ENCODE measurements around the gene HUNK.

Gene HUNK

DNA sequence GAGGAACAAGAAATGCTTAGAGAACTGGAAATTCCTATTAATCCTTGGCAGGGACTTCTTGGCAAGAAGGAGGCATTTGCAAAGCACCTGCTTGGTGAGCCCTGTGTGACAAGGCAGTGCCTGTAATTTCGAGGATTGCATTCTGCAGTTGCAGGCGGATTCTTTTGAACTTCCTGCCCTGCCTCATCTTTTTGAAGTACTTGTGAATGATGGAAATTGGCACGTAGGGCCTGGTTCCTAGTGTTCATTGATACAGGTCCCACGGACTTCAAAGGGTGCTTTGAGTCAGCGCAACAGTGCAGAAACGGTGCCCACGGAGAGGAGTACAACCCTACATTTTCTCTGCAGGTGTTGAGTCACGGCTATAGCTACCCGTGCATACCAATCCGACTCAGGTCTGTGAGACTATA, 6.4 kb downstream of the HUNK start:
- Mint-ChIP-seq H3K9me3 (peaks cover 4% of the 10 kb centered on the region), H3K36me3 (no peaks in the 10 kb centered on the region), H3K27ac (no peak overlapping the region), H3K4me1 (peaks cover 6% of the 10 kb centered on the region), H3K27me3 (peaks cover 63% of the 10 kb centered on the region), H3K4me3 (no peak overlapping the region)
- no peak for ATAC-seq

DNA sequence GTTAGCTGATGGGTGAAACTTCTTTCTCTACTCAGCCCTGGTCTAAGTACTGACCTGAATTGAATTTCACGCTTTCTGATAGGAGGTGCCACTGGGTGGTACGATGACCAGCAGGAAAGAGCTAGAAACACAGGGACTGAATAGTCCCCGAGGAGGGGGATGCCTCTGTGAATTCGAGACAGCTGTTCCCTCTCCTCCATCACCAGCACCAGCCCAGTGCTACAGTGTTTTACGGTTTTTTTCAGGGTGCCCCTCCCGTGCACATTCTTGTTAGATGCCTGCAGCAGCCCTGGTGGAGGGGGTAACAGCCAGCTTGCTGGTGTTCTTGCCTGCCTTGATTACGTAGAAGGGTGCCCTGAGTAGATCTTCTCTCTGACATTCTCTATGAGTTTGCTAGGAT, 7.1 kb downstream of the HUNK start:
- no peak overlapping the region for H3K4me3 Mint-ChIP-seq
- peaks cover 56% of the 10 kb centered on the region for H3K27me3 Mint-ChIP-seq
- H3K27ac Mint-ChIP-seq: no peak overlapping the region
- H3K4me1 Mint-ChIP-seq: no peaks in the 10 kb centered on the region
- no peak for ATAC-seq
- peaks cover 4% of the 10 kb centered on the region for H3K9me3 Mint-ChIP-seq
- no peaks in the 10 kb centered on the region for H3K36me3 Mint-ChIP-seq

DNA sequence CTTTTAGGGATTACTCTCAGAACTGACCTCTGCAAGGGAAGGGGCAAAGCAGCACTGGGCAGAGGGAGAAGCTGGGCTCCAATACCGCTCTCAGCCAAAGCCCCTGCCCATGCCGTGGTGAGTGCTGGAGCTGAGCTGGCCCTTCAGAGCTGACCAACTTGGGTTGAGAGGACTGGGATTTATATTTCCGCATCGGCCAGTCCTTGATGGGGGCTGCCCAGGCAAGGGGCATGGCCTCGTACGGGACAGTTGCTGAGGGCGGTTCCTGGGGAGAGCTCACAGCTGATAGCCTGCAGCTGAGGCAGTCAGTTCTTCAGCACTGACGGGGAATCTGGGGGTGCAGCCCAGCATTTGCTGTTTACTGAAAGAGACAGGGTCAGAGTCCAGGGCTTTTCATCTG, 8.0 kb downstream of the HUNK start:
- peak; percentile 17 for ATAC-seq
- peaks cover 52% of the 10 kb centered on the region for H3K27me3 Mint-ChIP-seq
- peaks cover 4% of the 10 kb centered on the region for H3K9me3 Mint-ChIP-seq
- H3K4me3 Mint-ChIP-seq: no peak overlapping the region
- no peaks in the 10 kb centered on the region for H3K36me3 Mint-ChIP-seq
- no peak overlapping the region for H3K27ac Mint-ChIP-seq
- no peaks in the 10 kb centered on the region for H3K4me1 Mint-ChIP-seq

DNA sequence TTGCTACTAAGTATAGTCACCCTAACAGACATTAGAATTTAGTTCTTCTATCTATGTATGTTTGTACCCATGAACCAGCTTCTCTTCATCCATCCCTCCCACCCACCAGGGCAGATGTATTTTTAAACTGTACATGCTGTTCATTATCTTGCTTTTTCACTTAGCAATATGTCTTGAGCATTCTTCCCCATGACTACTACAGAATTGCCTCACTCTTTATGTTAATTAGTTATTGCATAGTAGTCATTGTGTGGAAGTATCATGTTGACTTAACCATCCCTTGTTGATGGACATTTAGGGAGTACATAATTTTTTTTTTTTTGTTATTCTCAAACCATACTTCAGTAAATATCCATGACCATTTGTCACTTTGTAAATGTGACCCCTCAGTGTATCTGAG, 9.9 kb downstream of the HUNK start:
- no peak overlapping the region for H3K4me3 Mint-ChIP-seq
- peaks cover 4% of the 10 kb centered on the region for H3K9me3 Mint-ChIP-seq
- H3K36me3 Mint-ChIP-seq: no peaks in the 10 kb centered on the region
- H3K4me1 Mint-ChIP-seq: no peaks in the 10 kb centered on the region
- no peak for ATAC-seq
- H3K27ac Mint-ChIP-seq: no peak overlapping the region
- H3K27me3 Mint-ChIP-seq: peaks cover 46% of the 10 kb centered on the region

DNA sequence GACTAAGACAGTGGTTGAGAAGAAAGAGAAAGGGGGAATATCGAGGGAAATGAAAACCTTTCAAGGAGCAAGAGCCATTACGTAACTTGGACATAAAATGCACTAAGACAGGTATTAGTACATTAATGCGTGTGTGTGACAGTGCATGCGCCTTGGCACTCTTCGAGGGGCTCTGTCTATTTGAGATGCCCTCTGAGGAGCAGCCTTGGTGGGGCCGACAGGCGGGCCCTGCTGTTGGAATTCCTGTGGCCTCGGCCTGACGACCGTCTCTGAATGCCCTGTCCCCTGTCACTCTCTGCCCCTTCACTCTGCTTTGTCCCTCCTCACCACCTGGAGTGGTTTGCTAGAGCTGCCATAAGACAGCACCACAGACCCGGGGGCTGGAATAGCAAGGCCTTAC, 12.3 kb downstream of the HUNK start:
- Mint-ChIP-seq H3K4me3 (no peak overlapping the region), H3K9me3 (peaks cover 4% of the 10 kb centered on the region), H3K4me1 (no peaks in the 10 kb centered on the region), H3K36me3 (no peaks in the 10 kb centered on the region), H3K27me3 (peaks cover 46% of the 10 kb centered on the region), H3K27ac (no peak overlapping the region)
- no peak for ATAC-seq

DNA sequence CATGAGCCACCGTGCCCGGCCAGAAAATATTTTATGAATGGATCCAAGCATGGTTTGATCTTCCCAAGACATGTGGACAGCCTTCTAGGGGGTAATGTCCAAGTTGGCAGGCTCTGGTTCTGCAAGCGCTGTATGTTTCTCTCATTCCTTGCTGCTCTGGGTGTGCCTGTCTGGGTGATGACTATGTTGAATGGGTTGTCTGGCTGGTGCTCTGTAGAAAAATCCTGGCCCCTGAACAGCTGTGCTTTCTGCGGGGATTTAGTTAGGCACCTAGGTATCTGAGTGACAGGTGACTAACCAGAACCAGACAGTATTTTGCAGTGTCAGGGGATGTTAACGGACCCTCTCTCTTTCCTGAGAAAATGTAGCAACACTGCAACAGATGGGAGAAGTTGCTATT, 14.1 kb downstream of the HUNK start:
- peaks cover 28% of the 10 kb centered on the region for H3K27me3 Mint-ChIP-seq
- H3K9me3 Mint-ChIP-seq: peaks cover 4% of the 10 kb centered on the region
- no peak overlapping the region for H3K27ac Mint-ChIP-seq
- ATAC-seq: no peak
- H3K4me1 Mint-ChIP-seq: no peaks in the 10 kb centered on the region
- no peak overlapping the region for H3K4me3 Mint-ChIP-seq
- no peaks in the 10 kb centered on the region for H3K36me3 Mint-ChIP-seq

DNA sequence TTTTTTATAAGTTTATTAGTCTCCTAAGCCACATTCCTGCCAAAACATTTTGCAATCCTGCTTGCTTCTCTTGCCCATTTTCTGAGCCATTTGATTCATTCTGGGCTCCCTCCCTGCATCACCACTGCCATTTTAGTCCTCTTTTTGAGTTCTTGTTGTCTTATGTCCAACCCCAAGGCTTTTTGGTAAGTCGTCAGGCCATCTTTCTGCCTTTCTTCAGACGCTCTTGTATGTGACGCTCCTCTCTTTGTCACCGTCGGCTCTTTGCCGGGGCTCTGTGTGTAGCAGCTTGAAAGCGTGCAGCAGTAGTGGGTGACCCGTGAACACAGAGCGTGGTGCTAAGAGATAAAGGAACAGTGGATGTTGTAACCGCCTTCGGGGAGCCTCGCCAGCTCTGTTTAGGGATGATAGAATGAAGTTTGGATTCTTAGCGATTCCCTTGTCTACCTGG, 14.6 kb downstream of the HUNK start:
- no peaks in the 10 kb centered on the region for H3K36me3 Mint-ChIP-seq
- peaks cover 4% of the 10 kb centered on the region for H3K9me3 Mint-ChIP-seq
- H3K4me3 Mint-ChIP-seq: no peak overlapping the region
- no peak for ATAC-seq
- H3K27me3 Mint-ChIP-seq: peaks cover 28% of the 10 kb centered on the region
- H3K4me1 Mint-ChIP-seq: no peaks in the 10 kb centered on the region
- no peak overlapping the region for H3K27ac Mint-ChIP-seq

DNA sequence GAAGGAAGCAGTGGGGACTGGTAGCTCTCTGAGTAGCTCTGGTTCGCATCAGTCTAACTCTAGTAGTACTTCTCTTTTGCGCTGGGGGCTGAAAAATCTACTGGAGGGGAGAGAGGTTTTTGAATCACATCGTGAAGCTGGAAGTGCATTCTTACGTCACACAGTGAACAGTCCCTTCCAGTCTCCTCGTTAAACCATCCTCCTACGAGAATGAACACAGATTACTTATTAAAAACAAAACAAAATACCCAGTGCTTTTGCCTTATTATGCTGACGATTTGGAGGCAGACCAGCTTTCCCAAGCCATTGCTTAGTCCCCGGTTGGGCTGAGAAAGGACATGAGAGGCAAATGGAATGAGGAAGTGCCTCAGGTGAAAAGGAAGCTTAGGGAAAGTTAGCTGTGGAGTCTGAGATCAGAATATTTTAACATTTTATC, 16.1 kb downstream of the HUNK start:
- no peaks in the 10 kb centered on the region for H3K4me1 Mint-ChIP-seq
- no peak overlapping the region for H3K27ac Mint-ChIP-seq
- no peak for ATAC-seq
- no peaks in the 10 kb centered on the region for H3K9me3 Mint-ChIP-seq
- peaks cover 42% of the 10 kb centered on the region for H3K27me3 Mint-ChIP-seq
- no peak overlapping the region for H3K4me3 Mint-ChIP-seq
- H3K36me3 Mint-ChIP-seq: no peaks in the 10 kb centered on the region

DNA sequence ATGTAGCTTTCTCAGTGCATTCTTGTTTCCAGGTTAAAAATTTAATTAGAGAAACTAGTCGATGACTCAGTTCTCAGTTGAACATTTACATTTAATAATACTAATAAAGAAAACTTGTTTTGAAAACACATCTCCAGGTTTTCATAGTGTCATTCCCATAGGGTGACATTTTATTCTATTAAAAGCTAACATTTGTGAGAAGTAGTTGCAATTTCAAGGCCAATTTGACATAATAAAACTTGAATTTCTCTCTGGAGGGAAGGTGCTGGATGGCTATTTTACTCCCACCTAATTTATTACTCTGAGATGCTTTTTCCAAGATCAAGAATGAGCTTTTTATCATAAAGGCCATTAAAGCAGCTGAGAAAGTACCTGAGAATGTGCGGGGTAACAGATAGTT, 16.6 kb downstream of the HUNK start:
- Mint-ChIP-seq H3K4me1 (no peaks in the 10 kb centered on the region), H3K27ac (no peak overlapping the region), H3K27me3 (peaks cover 42% of the 10 kb centered on the region), H3K4me3 (no peak overlapping the region), H3K36me3 (no peaks in the 10 kb centered on the region), H3K9me3 (no peaks in the 10 kb centered on the region)
- no peak for ATAC-seq

DNA sequence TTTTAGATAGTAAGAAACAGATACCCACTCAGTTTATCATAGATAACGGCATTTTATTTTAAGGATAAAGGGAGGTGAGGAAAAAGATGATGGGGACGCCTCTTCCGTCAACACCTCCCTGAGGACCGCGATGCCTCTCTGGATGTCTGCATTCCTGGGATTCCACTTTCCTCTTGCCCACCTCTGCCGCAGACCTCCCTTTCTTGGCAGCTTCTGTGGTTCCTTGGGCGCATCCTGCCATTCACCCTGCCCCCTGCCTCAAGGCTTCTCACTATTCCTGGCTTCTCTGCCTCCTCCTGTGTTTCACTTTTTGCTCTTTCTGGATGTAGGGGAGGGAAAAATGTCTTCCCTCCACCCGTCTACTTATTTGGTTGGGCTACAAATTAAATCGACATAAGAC, 19.9 kb downstream of the HUNK start:
- no peak for ATAC-seq
- Mint-ChIP-seq H3K36me3 (no peaks in the 10 kb centered on the region), H3K4me3 (no peak overlapping the region), H3K27ac (no peak overlapping the region), H3K9me3 (no peaks in the 10 kb centered on the region), H3K4me1 (no peaks in the 10 kb centered on the region), H3K27me3 (peaks cover 31% of the 10 kb centered on the region)

DNA sequence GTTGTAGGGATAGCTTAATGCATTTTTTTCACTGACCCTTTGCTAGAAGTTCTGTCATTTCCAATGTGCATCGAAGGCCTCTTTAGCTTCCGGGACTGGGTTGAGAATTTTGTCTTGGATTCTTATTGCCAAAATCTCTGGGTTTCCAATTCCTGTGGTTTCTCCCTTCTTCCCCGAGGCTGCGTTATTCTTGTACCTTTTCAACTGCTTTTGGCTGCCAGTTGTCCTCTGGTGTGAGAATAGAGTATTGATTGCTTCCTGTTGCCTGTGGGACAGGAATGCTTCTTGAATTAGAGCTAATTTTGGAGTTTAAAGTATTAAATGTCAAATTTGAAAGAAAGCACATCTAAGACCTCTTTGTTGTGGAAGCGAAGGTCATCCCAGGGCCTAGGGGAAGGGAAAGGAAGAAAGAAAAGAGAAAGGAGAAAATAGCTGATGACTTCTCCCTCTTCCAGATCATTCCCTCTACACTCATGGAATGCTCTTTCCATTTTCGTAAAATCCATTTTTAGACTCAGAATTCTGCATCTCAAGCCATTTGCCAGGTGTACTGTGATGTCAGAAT, 21.1 kb downstream of the HUNK start:
- Mint-ChIP-seq H3K27me3 (peaks cover 18% of the 10 kb centered on the region), H3K9me3 (no peaks in the 10 kb centered on the region), H3K4me3 (no peak overlapping the region), H3K27ac (no peak overlapping the region), H3K4me1 (no peaks in the 10 kb centered on the region), H3K36me3 (no peaks in the 10 kb centered on the region)
- no peak for ATAC-seq

DNA sequence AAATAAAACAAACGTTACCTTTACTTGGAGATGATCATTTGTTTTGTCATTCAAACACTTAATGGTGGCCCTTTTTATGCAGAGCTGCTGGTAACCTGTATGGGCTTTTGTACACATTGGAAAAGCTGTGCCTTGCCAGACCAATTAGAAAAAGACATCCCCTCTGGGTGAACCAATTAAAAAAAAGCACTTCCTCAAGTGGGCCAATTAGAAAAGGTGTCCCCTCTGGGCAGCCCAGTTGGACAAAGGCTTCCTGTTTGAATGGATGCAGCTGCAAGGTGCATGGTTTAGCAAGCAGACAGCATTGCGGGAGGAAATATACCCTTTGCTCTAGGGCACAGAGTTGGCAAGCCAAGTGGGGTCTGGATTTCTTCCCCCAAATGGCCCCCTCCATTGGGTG, 21.6 kb downstream of the HUNK start:
- H3K4me1 Mint-ChIP-seq: no peaks in the 10 kb centered on the region
- peaks cover 18% of the 10 kb centered on the region for H3K27me3 Mint-ChIP-seq
- no peak overlapping the region for H3K4me3 Mint-ChIP-seq
- H3K27ac Mint-ChIP-seq: no peak overlapping the region
- no peaks in the 10 kb centered on the region for H3K36me3 Mint-ChIP-seq
- no peaks in the 10 kb centered on the region for H3K9me3 Mint-ChIP-seq
- ATAC-seq: no peak

DNA sequence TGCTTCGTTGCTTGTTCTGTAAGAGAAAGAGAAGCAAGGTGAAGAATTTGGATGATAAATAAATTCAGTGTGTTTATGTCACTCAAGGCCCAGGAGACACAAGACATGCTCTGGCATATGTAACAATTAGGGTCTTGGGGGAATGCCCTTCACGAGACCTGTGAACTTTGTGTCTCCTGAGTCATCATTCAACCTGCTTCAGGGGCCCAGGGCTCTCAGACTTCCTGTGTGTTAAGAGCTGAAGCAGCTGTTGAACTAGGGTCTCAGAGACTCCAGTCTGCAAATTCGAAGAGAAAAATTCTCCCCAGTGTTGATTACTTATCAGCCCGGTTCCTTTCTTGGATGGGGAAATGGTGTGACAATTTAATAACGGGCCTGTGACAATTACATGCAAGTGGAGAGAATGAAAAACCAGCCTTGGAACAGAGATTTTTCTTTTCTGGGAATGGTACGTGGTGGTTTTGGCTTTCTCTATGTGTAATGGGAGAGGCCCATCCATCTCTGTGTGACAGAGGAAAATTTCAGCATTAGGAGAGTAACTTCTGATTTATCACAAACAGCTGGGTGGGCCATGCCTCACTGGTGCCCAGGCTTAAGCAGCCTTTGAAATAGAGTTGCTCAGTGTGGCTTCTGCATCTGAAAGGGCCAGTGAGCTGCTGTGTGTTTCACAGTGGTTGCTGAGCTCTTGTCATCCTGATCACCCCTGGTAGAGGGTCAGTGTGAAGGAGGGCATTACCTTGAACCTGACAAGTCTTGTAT, 22.4 kb downstream of the HUNK start:
- no peak overlapping the region for H3K4me3 Mint-ChIP-seq
- H3K36me3 Mint-ChIP-seq: no peaks in the 10 kb centered on the region
- no peak overlapping the region for H3K27ac Mint-ChIP-seq
- peaks cover 26% of the 10 kb centered on the region for H3K27me3 Mint-ChIP-seq
- no peaks in the 10 kb centered on the region for H3K9me3 Mint-ChIP-seq
- H3K4me1 Mint-ChIP-seq: no peaks in the 10 kb centered on the region
- ATAC-seq: no peak

DNA sequence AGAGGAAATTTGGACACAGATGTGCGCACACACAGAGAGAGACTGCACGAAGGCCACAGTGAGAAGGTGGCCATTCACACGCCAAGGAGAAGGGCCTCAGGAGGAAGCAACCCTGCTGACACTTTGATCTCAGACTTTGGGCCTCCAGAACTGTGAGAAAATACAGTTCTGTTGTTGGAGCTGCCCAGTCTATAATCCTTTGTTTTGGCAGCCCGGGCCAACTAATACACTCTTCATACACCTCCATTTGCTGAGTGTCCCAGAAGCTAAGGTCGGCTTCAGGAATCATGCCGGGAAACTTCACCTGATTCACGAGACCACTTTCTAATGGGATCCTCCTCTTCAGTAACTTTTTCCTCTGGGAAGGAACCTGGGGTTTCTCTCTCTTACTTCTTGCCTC, 23.2 kb downstream of the HUNK start:
- Mint-ChIP-seq H3K36me3 (no peaks in the 10 kb centered on the region), H3K4me3 (no peak overlapping the region), H3K4me1 (no peaks in the 10 kb centered on the region), H3K27me3 (peaks cover 28% of the 10 kb centered on the region), H3K9me3 (no peaks in the 10 kb centered on the region), H3K27ac (no peak overlapping the region)
- ATAC-seq: no peak

DNA sequence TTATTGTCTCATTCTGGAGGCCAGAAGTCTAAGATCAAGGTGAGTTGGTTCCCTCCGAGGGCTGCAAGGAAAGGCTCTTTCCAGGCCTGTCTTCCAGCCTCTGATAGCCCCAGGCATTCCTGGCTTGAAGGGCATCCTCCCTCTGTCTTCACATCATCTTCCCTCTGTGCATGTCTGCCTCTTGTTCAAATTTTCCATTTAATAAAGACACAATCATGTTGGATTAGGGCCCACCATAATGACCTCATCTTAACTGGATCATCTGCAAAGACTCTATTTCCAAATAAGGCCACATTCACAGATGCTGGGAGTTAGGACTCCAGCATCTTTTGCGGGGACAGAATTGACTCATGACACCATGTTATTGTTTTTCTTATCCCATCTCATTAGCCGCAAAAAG, 24.5 kb downstream of the HUNK start:
- no peaks in the 10 kb centered on the region for H3K36me3 Mint-ChIP-seq
- no peak for ATAC-seq
- H3K27ac Mint-ChIP-seq: no peak overlapping the region
- H3K4me3 Mint-ChIP-seq: no peak overlapping the region
- no peaks in the 10 kb centered on the region for H3K4me1 Mint-ChIP-seq
- peaks cover 26% of the 10 kb centered on the region for H3K27me3 Mint-ChIP-seq
- H3K9me3 Mint-ChIP-seq: no peaks in the 10 kb centered on the region

DNA sequence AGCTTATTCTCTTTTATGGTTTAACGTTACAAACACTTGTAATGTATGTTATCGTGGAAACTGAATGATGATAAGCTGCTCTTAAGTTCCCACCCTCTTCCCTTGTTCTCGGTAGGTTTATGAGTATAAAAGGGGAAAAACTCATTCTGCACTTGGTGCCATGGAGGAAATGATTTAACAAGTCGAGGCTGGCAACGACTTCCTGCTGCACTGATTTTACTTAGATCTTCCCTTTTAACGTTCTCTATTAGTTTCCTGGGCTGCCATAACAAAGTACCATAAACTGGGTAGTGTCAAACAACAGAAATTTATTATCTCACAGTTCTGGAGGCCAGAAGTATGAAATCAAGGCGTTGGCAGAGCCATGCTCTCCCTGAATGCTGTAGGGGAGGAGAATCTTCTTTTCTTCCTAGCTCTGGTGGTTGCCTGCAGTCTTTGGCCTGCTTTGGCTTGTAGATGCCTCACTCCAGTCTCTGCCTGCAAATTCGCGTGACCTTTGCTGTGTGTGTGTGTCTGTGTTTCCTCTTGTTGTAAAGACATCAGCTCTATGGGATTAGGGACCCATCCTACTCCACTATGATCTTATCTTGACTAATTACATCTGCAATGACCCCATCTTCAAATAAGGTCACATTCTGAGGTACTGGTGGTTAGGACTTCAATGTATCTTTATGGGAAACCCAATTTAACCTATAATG, 26.3 kb downstream of the HUNK start:
- Mint-ChIP-seq H3K4me3 (no peak overlapping the region), H3K27me3 (peaks cover 11% of the 10 kb centered on the region), H3K36me3 (no peaks in the 10 kb centered on the region), H3K27ac (no peak overlapping the region), H3K4me1 (no peaks in the 10 kb centered on the region), H3K9me3 (no peaks in the 10 kb centered on the region)
- ATAC-seq: no peak

Data from stimulated activated memory B cell treated with anti-CD40 and anti-IgM and Interleukin-4, amounts not matched to agents 10 μg/mL and 1 μg/mL and 100 μg/mL, for 72 hours (primary cell).